H9 (cell line): ENCODE data around the gene RLN3. TPM values are rescaled to one million over a fixed set of nuclear protein-coding genes. Genes with fewer than 3 reads are reported as not detected.

ENCODE experiments used
- DNase-seq: peaks from one replicate; pipeline ENCODE4 v3.0.0-alpha.2; 2017
- H2AFZ ChIP-seq: one replicate; pipeline ENCODE4 v1.6.1; 2013; ENCODE audit warnings: mild to moderate bottlenecking, low read length, control low read depth, moderate library complexity
- H2AK5ac ChIP-seq: 2 replicates; pipeline ENCODE4 v1.6.1; 2013; ENCODE audit warnings: low read length, control low read depth, mixed read lengths; ENCODE audit not compliant: insufficient read length
- H2BK120ac ChIP-seq: one replicate; pipeline ENCODE4 v1.6.1; 2013; ENCODE audit warnings: low read depth, mild to moderate bottlenecking, low read length, control low read depth, inconsistent platforms; ENCODE audit not compliant: poor library complexity, severe bottlenecking
- H2BK12ac ChIP-seq: 2 replicates; pipeline ENCODE4 v1.6.1; 2013; ENCODE audit warnings: low read length, control low read depth, mixed read lengths, low read depth; ENCODE audit not compliant: insufficient read length
- H2BK15ac ChIP-seq: 2 replicates; pipeline ENCODE4 v1.6.1; 2013; ENCODE audit warnings: low read depth, low read length, control low read depth
- H2BK20ac ChIP-seq: one replicate; pipeline ENCODE4 v1.6.1; 2013; ENCODE audit warnings: low read depth, mild to moderate bottlenecking, low read length, control low read depth, inconsistent platforms; ENCODE audit not compliant: poor library complexity, severe bottlenecking
- H2BK5ac ChIP-seq: 2 replicates; pipeline ENCODE4 v1.6.1; 2013; ENCODE audit warnings: low read length, control low read depth, mixed read lengths; ENCODE audit not compliant: insufficient read length
- H3K14ac ChIP-seq: 2 replicates; pipeline ENCODE4 v1.6.1; 2013; ENCODE audit warnings: low read length, control low read depth; ENCODE audit not compliant: insufficient read depth
- H3K18ac ChIP-seq: 2 replicates; pipeline ENCODE4 v1.6.1; 2013; ENCODE audit warnings: low read depth, mild to moderate bottlenecking, mixed read lengths, low read length, control low read depth; ENCODE audit not compliant: insufficient read length
- H3K23ac ChIP-seq: 2 replicates; pipeline ENCODE4 v1.6.1; 2013; ENCODE audit warnings: low read length, control low read depth, mixed read lengths, low read depth; ENCODE audit not compliant: insufficient read length
- H3K23me2 ChIP-seq: 2 replicates; pipeline ENCODE4 v1.6.1; 2013; ENCODE audit warnings: low read depth, mild to moderate bottlenecking, mixed read lengths, low read length, control low read depth; ENCODE audit not compliant: insufficient read length, poor library complexity, severe bottlenecking
- H3K27ac ChIP-seq: 2 replicates; pipeline ENCODE4 v1.5.1; 2013; ENCODE audit warnings: low read length, control low read depth, mixed read lengths, low read depth; ENCODE audit not compliant: insufficient read length
- H3K27me3 ChIP-seq: 2 replicates; pipeline ENCODE4 v1.6.1; 2013; ENCODE audit warnings: low read length, control low read depth, inconsistent platforms; ENCODE audit not compliant: insufficient read depth
- H3K4ac ChIP-seq: 2 replicates; pipeline ENCODE4 v1.6.1; 2013; ENCODE audit warnings: low read depth, mild to moderate bottlenecking, control low read depth, inconsistent platforms, low read length, moderate library complexity
- H3K4me1 ChIP-seq: 2 replicates; pipeline ENCODE4 v1.6.1; 2013; ENCODE audit warnings: low read length, control low read depth, inconsistent platforms; ENCODE audit not compliant: insufficient read depth
- H3K4me2 ChIP-seq: 2 replicates; pipeline ENCODE4 v1.6.1; 2013; ENCODE audit warnings: low read length, control low read depth, mixed read lengths; ENCODE audit not compliant: insufficient read length, insufficient read depth
- H3K56ac ChIP-seq: 2 replicates; pipeline ENCODE4 v1.6.1; 2013; ENCODE audit warnings: low read depth, mild to moderate bottlenecking, mixed read lengths, low read length, control low read depth; ENCODE audit not compliant: insufficient read length
- H3K79me1 ChIP-seq: 2 replicates; pipeline ENCODE4 v1.6.1; 2013; ENCODE audit warnings: low read depth, mild to moderate bottlenecking, moderate library complexity, low read length, control low read depth, inconsistent platforms; ENCODE audit not compliant: insufficient read depth, poor library complexity, severe bottlenecking
- H3K79me2 ChIP-seq: 2 replicates; pipeline ENCODE4 v1.6.1; 2013; ENCODE audit warnings: low read length, control low read depth, inconsistent platforms; ENCODE audit not compliant: insufficient read depth
- H3K9ac ChIP-seq: 2 replicates; pipeline ENCODE4 v1.6.1; 2013; ENCODE audit warnings: low read length, control low read depth, mixed read lengths; ENCODE audit not compliant: insufficient read length; ENCODE audit errors: extremely low read depth
- H3K9me3 ChIP-seq: one replicate; pipeline ENCODE4 v1.6.1; 2013; ENCODE audit warnings: low read depth, low read length, inconsistent platforms; ENCODE audit not compliant: control insufficient read depth
- H3T11ph ChIP-seq: one replicate; pipeline ENCODE4 v1.6.1; 2013; ENCODE audit warnings: mild to moderate bottlenecking, low read length, control low read depth, inconsistent platforms
- H4K20me1 ChIP-seq: one replicate; pipeline ENCODE4 v1.6.1; 2013; ENCODE audit not compliant: control insufficient read depth, insufficient read length, insufficient read depth
- H4K5ac ChIP-seq: 2 replicates; pipeline ENCODE4 v1.6.1; 2013; ENCODE audit warnings: low read depth, mild to moderate bottlenecking, mixed read lengths, low read length, control low read depth; ENCODE audit not compliant: insufficient read length
- H4K8ac ChIP-seq: replicated peaks from 2 replicates; pipeline ENCODE4 v1.6.1; 2013; ENCODE audit warnings: low read length, control low read depth, mixed read lengths, low read depth; ENCODE audit not compliant: insufficient read length
- H4K91ac ChIP-seq: 2 replicates; pipeline ENCODE4 v1.6.1; 2013; ENCODE audit warnings: low read depth, mild to moderate bottlenecking, moderate library complexity, mixed read lengths, low read length, control low read depth; ENCODE audit not compliant: insufficient read length
- H3K27ac Mint-ChIP-seq, 3 experiments: 2 replicates in 2 of 3; 3 replicates in 1 of 3; pipeline ENCODE4 v1.8.0; 2020 to 2021; ENCODE audit warnings: mixed read lengths in 3 of 3, mild to moderate bottlenecking in 1 of 3, moderate library complexity in 1 of 3
- H3K27me3 Mint-ChIP-seq: 2 replicates; pipeline ENCODE4 v1.8.0; 2021; ENCODE audit warnings: low read depth, mild to moderate bottlenecking, moderate library complexity, mixed read lengths
- H3K36me3 Mint-ChIP-seq, 3 experiments: 2 replicates in 2 of 3; 3 replicates in 1 of 3; pipeline ENCODE4 v1.8.0; 2020 to 2021; ENCODE audit warnings: low read depth in 3 of 3, mixed read lengths in 3 of 3; ENCODE audit not compliant: insufficient read depth in 1 of 3
- H3K4me1 Mint-ChIP-seq, 2 experiments: 2 replicates each; pipeline ENCODE4 v1.8.0; 2020; ENCODE audit warnings: mixed read lengths in 2 of 2
- H3K4me3 Mint-ChIP-seq, 2 experiments: 2 replicates in 1 of 2; 3 replicates in 1 of 2; pipeline ENCODE4 v1.8.0; 2020 to 2021; ENCODE audit warnings: mild to moderate bottlenecking in 2 of 2, mixed read lengths in 2 of 2, moderate library complexity in 1 of 2
- H3K9me3 Mint-ChIP-seq, 2 experiments: 2 replicates in 1 of 2; 3 replicates in 1 of 2; pipeline ENCODE4 v1.8.0; 2020; ENCODE audit warnings: mild to moderate bottlenecking in 2 of 2, mixed read lengths in 2 of 2, moderate library complexity in 1 of 2
- WGBS: extraction: QIAGEN DNeasy Blood & Tissue Kit; methylation state at CpG from one replicate; pipeline ENCODE4 v1.1.7; 2013; ENCODE audit warnings: missing lambda C conversion rate, low lambda C conversion rate, mixed read lengths; ENCODE audit not compliant: insufficient read length; ENCODE audit errors: extremely low coverage; 5-methylcytosine and 5-hydroxymethylcytosine counted together
- total RNA-seq: library from RNA; stranded (reverse); gene quantifications from 2 replicates; pipeline ENCODE4 v1.2.1, GENCODE V29; 2021
- TF ChIP-seq, protein P1 (sequence below): fragments of 200-600 bp; sonication (generic); conservative IDR thresholded peaks from 3 replicates; pipeline ENCODE4 v1.8.0; 2021; ENCODE audit warnings: antibody characterized with exemption, mild to moderate bottlenecking

The RLN3 gene
- total RNA-seq, 1 experiment from 2014 or later = not detected

DNA sequence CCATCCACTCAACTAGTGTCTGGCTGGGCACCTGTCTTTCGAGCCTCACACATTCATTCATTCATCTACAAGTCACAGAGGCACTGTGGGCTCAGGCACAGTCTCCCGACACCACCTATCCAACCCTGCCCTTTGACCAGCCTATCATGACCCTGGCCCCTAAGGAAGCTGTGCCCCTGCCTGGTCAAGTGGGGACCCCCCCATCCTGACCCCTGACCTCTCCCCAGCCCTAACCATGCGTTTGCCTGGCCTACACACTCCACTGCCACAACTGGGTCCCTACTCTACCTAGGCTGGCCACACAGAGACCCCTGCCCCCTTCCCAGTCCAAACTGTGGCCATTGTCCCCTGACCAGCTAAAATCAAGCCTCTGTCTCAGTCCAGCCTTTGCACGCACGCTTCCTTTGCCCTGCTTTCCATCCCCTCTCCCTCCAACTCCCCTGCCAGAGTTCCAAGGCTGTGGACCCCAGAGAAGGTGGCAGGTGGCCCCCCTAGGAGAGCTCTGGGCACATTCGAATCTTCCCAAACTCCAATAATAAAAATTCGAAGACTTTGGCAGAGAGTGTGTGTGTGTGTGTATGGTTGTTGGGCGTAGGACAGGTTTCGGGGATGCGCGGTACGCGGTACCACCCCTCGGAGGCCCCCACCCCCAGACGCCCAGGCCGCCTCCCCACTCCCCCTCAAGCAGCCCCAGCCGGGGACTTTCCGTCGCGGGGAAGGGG is 3.2 kb downstream of the RLN3 start:
- Histone ChIP-seq H4K5ac (no peak overlapping the region), H3K4ac (no peak overlapping the region), H3K23ac (no peak overlapping the region), H4K20me1 (no peaks in the 10 kb centered on the region), H2BK15ac (no peak overlapping the region), H3K23me2 (peaks cover 13% of the 10 kb centered on the region), H2BK20ac (no peak overlapping the region), H3K79me1 (no peaks in the 10 kb centered on the region), H3K14ac (no peak overlapping the region; the same call in 1 of the 2 replicates), H3K27ac (no peak overlapping the region), H2AFZ (no peak overlapping the region), H3K56ac (no peak overlapping the region), H2BK5ac (no peak overlapping the region), H3K27me3 (no peaks in the 10 kb centered on the region), H2BK120ac (no peak overlapping the region), H3K79me2 (no peaks in the 10 kb centered on the region), H3K9me3 (no peaks in the 10 kb centered on the region), H3K4me1 (no peaks in the 10 kb centered on the region), H2BK12ac (no peak overlapping the region), H3K4me2 (peak overlapping the region; percentile 67), H4K91ac (no peak overlapping the region), H4K8ac (no peak overlapping the region), H2AK5ac (no peak overlapping the region), H3K18ac (no peak overlapping the region), H3T11ph (no peak overlapping the region), H3K9ac (no peak overlapping the region)
- DNase-seq = no peak
- peaks cover 24% of the 10 kb centered on the region for H3K27me3 Mint-ChIP-seq
- no CpG with 5 or more reads among the region's 20 CpGs for WGBS
- H3K4me3 Mint-ChIP-seq = peak overlapping the region; percentile 76 to 88
- peaks cover 4 to 13% of the 10 kb centered on the region in 2 experiments; a peak in 3 of 4 replicates for H3K4me1 Mint-ChIP-seq
- TF ChIP-seq, protein P1, sequence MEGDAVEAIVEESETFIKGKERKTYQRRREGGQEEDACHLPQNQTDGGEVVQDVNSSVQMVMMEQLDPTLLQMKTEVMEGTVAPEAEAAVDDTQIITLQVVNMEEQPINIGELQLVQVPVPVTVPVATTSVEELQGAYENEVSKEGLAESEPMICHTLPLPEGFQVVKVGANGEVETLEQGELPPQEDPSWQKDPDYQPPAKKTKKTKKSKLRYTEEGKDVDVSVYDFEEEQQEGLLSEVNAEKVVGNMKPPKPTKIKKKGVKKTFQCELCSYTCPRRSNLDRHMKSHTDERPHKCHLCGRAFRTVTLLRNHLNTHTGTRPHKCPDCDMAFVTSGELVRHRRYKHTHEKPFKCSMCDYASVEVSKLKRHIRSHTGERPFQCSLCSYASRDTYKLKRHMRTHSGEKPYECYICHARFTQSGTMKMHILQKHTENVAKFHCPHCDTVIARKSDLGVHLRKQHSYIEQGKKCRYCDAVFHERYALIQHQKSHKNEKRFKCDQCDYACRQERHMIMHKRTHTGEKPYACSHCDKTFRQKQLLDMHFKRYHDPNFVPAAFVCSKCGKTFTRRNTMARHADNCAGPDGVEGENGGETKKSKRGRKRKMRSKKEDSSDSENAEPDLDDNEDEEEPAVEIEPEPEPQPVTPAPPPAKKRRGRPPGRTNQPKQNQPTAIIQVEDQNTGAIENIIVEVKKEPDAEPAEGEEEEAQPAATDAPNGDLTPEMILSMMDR = no peak
- H3K36me3 Mint-ChIP-seq = no peaks in the 10 kb centered on the region; a peak in 1 of 7 replicates
- no peak overlapping the region; a peak in 1 of 7 replicates for H3K27ac Mint-ChIP-seq
- H3K9me3 Mint-ChIP-seq = no peaks in the 10 kb centered on the region
